NCI-H69 (cell line): Measurements from ENCODE around the gene CD40.

Source experiments
- DNase-seq: peaks from one replicate; lab custom pipeline; 2025; lab: John Stamatoyannopoulos, UW

The CD40 gene

GRCh38 chr20:46174469-46175126 lies 56.5 kb downstream of the CD40 start:
- DNase-seq, result no peak

GRCh38 chr20:46175127-46175494 lies 57.0 kb downstream of the CD40 start:
- no peak for DNase-seq

GRCh38 chr20:46176739-46177378 lies 58.7 kb downstream of the CD40 start:
- DNase-seq, result peak; percentile 89

- no peak for DNase-seq
Measured at GRCh38 chr20:46177768-46178167, 59.7 kb downstream of the CD40 start.

GRCh38 chr20:46178891-46179290 lies 60.8 kb downstream of the CD40 start:
- no peak for DNase-seq
